Loucy (cell line): ENCODE measurements around the gene SCARB1.

Experiments used
- H2AFZ ChIP-seq: fragments of 200-600 bp; sonication (generic); 2 replicates; pipeline ENCODE4 v1.6.0; 2016; ENCODE audit warnings: antibody characterized with exemption, mild to moderate bottlenecking, low read length, moderate library complexity
- H3F3A ChIP-seq: fragments of 200-600 bp; 2 replicates; pipeline ENCODE4 v1.6.0; 2016; ENCODE audit warnings: antibody characterized with exemption, low read depth, mild to moderate bottlenecking
- H3K27me3 ChIP-seq: fragments of 200-600 bp; sonication (generic); 2 replicates; pipeline ENCODE4 v1.6.1; 2014; ENCODE audit warnings: low read length, mild to moderate bottlenecking; ENCODE audit not compliant: insufficient read depth, poor library complexity, severe bottlenecking
- H3K36me3 ChIP-seq: fragments of 200-600 bp; sonication (generic); 2 replicates; pipeline ENCODE4 v1.6.1; 2016; ENCODE audit warnings: low read length; ENCODE audit not compliant: insufficient read depth
- H3K4me1 ChIP-seq: fragments of 200-600 bp; sonication (generic); 2 replicates; pipeline ENCODE4 v1.5.1; 2014; ENCODE audit warnings: low read length, mild to moderate bottlenecking; ENCODE audit not compliant: insufficient read depth, poor library complexity, severe bottlenecking
- H3K4me2 ChIP-seq: fragments of 200-600 bp; sonication (generic); 2 replicates; pipeline ENCODE4 v1.6.0; 2014; ENCODE audit warnings: antibody characterized with exemption, low read length, low read depth, mild to moderate bottlenecking; ENCODE audit not compliant: poor library complexity, severe bottlenecking
- H3K4me3 ChIP-seq: fragments of 200-600 bp; sonication (generic); 2 replicates; pipeline ENCODE4 v1.5.1; 2014; ENCODE audit warnings: low read length, mild to moderate bottlenecking, mixed read lengths; ENCODE audit not compliant: poor library complexity, severe bottlenecking
- H3K79me2 ChIP-seq: fragments of 200-600 bp; sonication (generic); 2 replicates; pipeline ENCODE4 v1.6.1; 2014; ENCODE audit warnings: low read length; ENCODE audit not compliant: insufficient read depth
- H3K9ac ChIP-seq: fragments of 200-600 bp; sonication (generic); 2 replicates; pipeline ENCODE4 v1.6.0; 2014; ENCODE audit warnings: mild to moderate bottlenecking, low read depth, low read length, moderate library complexity; ENCODE audit not compliant: poor library complexity, severe bottlenecking
- H3K9me2 ChIP-seq: fragments of 200-600 bp; sonication (generic); replicated peaks from 2 replicates; pipeline ENCODE4 v1.6.1; 2016; ENCODE audit warnings: low read depth, low read length, mixed read lengths
- H3K9me3 ChIP-seq: fragments of 200-600 bp; sonication (generic); 2 replicates; pipeline ENCODE4 v1.6.1; 2014; ENCODE audit warnings: mild to moderate bottlenecking, antibody characterized with exemption, low read length, low read depth; ENCODE audit not compliant: insufficient read depth
- H4K20me1 ChIP-seq: fragments of 200-600 bp; sonication (generic); 2 replicates; pipeline ENCODE4 v1.6.0; 2014; ENCODE audit warnings: antibody characterized with exemption, low read length, mild to moderate bottlenecking; ENCODE audit not compliant: insufficient read depth, poor library complexity, severe bottlenecking
- EZH2phosphoT487 ChIP-seq: fragments of 200-600 bp; IDR thresholded peaks from 2 replicates; pipeline ENCODE4 v1.6.1; 2018; ENCODE audit warnings: antibody characterized with exemption, mild to moderate bottlenecking, moderate library complexity, borderline replicate concordance
- TF ChIP-seq, protein P1 (sequence below): fragments of 200-600 bp; sonication (generic); conservative IDR thresholded peaks from 2 replicates; pipeline ENCODE4 v1.5.1; 2014; ENCODE audit warnings: mild to moderate bottlenecking, antibody characterized with exemption, low read length

The SCARB1 gene

DNA sequence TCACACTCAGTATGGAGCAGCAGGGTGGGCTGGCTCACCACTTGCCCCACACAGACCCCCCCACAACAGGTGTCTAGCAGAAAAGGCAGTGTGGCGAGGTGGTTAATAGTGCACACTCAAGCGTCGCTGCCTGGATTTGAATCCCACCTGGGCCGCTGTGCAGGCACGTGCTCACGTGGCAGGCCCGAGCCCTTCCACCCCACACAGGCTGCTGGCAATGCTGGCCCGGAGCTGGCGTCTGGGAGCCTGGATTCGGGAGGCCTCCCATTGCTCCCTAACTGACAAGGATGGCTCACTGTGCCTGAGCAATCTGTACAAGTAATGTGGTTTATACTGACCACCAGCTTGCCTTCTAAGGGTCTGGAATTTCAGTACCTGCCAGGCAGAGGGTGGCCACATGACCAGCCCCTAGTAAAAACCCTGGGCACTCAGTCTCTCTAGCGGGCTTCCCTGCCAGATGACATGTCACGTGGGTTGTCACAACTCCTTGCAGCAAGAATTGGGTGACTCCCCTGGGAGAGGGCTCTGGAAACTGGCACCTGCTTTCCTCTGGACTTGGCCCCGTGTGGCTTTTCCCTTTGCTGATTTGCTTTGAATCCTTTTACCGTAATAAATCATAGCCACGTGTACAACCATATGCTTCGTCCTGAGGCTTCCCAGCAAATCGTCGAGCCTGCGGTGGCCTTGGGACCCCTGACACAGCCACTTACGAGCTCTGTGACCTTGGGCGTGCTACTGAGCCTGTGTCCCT, 72.8 kb downstream of the SCARB1 start:
- H3K4me3 ChIP-seq, result no peak overlapping the region
- no peak overlapping the region for H3K9ac ChIP-seq
- TF ChIP-seq, protein P1, sequence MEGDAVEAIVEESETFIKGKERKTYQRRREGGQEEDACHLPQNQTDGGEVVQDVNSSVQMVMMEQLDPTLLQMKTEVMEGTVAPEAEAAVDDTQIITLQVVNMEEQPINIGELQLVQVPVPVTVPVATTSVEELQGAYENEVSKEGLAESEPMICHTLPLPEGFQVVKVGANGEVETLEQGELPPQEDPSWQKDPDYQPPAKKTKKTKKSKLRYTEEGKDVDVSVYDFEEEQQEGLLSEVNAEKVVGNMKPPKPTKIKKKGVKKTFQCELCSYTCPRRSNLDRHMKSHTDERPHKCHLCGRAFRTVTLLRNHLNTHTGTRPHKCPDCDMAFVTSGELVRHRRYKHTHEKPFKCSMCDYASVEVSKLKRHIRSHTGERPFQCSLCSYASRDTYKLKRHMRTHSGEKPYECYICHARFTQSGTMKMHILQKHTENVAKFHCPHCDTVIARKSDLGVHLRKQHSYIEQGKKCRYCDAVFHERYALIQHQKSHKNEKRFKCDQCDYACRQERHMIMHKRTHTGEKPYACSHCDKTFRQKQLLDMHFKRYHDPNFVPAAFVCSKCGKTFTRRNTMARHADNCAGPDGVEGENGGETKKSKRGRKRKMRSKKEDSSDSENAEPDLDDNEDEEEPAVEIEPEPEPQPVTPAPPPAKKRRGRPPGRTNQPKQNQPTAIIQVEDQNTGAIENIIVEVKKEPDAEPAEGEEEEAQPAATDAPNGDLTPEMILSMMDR, result no peak
- TF ChIP-seq EZH2phosphoT487, result no peak
- H3K9me2 ChIP-seq, result no peaks in the 10 kb centered on the region
- H3K9me3 ChIP-seq, result no peaks in the 10 kb centered on the region
- no peaks in the 10 kb centered on the region for H3K4me1 ChIP-seq
- H3K27me3 ChIP-seq, result no peaks in the 10 kb centered on the region
- no peaks in the 10 kb centered on the region for H3K79me2 ChIP-seq
- H3F3A ChIP-seq, result no peaks in the 10 kb centered on the region
- no peak overlapping the region for H2AFZ ChIP-seq
- H4K20me1 ChIP-seq, result no peaks in the 10 kb centered on the region
- H3K4me2 ChIP-seq, result no peak overlapping the region
- no peaks in the 10 kb centered on the region; the same call in 1 of the 2 replicates for H3K36me3 ChIP-seq

DNA sequence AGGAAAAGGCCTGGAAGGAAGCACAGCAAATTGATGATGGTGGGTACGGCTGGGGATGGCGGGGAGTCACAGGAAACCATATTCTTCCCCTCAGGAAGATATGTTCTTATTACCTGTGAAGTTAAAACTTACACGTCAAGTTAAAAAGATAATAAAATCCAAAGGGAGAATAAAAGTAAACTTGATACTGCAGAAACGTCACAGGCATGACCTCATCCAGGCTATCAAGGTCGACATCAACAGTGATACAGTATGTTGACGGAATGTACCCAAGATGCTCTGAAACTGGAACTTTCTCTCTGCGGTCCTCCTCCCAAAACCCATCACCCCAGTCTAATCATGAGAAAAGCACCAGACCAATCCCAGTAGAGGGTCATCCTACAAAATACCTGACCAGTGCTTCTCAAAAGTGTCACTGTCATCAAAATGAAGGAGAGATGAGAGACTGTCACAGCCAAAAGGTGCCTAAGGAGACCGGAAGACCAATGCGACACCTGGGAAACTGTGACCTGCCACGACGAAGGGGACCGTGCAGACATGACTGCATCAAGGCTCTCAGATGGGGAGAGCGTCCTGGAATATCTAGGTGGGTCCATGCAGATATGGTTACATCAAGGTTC, 74.6 kb downstream of the SCARB1 start:
- Histone ChIP-seq H4K20me1 (no peaks in the 10 kb centered on the region), H3K4me3 (no peak overlapping the region), H3K4me1 (no peaks in the 10 kb centered on the region), H3K9me2 (no peaks in the 10 kb centered on the region), H3F3A (no peaks in the 10 kb centered on the region), H3K27me3 (no peaks in the 10 kb centered on the region), H2AFZ (no peak overlapping the region), H3K4me2 (no peak overlapping the region), H3K79me2 (no peaks in the 10 kb centered on the region), H3K36me3 (no peaks in the 10 kb centered on the region; the same call in 1 of the 2 replicates), H3K9me3 (no peaks in the 10 kb centered on the region), H3K9ac (no peak overlapping the region)
- TF ChIP-seq, protein P1, result no peak
- no peak for TF ChIP-seq EZH2phosphoT487

DNA sequence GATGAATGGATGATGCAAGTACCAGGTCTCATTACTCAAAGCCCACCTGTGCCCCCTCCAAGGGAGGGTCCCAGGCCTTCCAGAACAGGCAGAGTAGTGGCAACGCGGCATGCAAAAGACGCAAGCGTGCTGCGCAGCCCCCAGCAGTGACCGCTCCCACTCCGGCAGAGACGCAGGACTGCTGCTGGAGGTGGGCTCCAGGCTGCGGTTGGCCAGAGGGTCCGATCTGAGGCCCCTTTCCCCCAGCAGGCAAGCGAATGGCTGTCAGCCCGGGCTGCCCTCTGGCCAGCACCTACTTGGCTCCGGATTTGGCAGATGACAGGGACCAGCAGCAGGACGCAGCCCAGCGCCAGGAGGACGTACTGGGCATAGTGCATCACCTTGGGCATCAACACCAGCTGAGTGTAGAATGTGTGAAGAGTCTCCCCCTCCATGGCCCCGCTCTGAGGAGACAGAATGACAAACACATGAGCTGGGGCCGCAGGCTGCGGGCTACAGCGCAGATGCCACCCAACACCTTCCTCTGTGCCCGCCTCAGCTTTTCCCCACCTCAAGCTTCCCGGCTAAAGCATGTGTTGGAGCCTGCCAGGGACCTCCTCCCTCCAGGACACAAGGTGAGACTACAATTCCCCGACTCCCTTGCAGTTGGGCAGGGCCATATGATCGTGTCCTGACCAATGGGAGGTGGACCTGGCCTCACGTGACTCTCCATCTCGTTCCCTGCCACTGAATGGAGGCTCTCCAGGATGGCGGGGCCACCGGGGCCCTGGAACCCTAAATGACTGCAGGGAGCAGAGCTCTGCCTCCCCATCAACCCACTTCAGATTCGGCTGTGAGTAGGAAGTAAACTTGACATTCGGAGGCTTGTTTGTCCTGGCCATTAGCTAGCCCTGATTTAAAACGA, 77.4 kb downstream of the SCARB1 start:
- Histone ChIP-seq H3K9me2 (no peaks in the 10 kb centered on the region), H3K4me2 (no peak overlapping the region), H3K9me3 (no peaks in the 10 kb centered on the region), H3K27me3 (no peaks in the 10 kb centered on the region), H3K9ac (no peak overlapping the region), H3F3A (no peaks in the 10 kb centered on the region), H3K36me3 (no peaks in the 10 kb centered on the region; the same call in 1 of the 2 replicates), H4K20me1 (no peaks in the 10 kb centered on the region), H3K4me3 (no peak overlapping the region), H3K4me1 (no peaks in the 10 kb centered on the region), H2AFZ (no peak overlapping the region), H3K79me2 (no peaks in the 10 kb centered on the region)
- TF ChIP-seq, protein P1, result no peak
- TF ChIP-seq EZH2phosphoT487, result no peak
